ENCODE results near the gene DLG2.

DNA sequence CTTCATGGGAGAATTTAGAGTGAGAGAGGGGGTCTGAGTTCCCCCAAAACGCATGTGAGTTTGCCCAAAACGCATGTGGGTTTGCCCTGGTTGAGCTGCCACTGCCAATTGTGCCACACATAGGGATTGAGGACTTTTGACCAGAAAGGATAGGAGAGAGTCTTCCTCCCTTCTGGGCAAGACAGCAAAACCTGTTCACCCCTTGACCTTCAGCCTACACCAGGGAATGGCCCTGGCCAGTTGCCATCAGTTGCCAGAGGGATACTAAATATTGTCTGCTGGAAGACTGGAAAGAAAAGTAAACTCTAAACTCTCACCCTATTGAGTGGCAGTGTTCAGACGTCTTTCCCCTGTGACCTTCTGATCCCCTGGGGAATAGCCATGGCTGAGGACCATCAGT, 363.8 kb downstream of the DLG2 start:
- TF ChIP-seq EP300 (IDR thresholded peaks at IDR 0.05), result no peak
- TF ChIP-seq, protein P1, sequence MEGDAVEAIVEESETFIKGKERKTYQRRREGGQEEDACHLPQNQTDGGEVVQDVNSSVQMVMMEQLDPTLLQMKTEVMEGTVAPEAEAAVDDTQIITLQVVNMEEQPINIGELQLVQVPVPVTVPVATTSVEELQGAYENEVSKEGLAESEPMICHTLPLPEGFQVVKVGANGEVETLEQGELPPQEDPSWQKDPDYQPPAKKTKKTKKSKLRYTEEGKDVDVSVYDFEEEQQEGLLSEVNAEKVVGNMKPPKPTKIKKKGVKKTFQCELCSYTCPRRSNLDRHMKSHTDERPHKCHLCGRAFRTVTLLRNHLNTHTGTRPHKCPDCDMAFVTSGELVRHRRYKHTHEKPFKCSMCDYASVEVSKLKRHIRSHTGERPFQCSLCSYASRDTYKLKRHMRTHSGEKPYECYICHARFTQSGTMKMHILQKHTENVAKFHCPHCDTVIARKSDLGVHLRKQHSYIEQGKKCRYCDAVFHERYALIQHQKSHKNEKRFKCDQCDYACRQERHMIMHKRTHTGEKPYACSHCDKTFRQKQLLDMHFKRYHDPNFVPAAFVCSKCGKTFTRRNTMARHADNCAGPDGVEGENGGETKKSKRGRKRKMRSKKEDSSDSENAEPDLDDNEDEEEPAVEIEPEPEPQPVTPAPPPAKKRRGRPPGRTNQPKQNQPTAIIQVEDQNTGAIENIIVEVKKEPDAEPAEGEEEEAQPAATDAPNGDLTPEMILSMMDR (IDR thresholded peaks at IDR 0.05), result no peak

Data from ovary (tissue), 3 donors.